Endothelial cell of umbilical vein (primary cell): ENCODE measurements around the gene ARHGEF40. TPM values are rescaled to one million over a fixed set of nuclear protein-coding genes. Genes with fewer than 3 reads are reported as not detected.

Source experiments
- BruUV-seq: library from RNA; stranded (reverse); fragments of 400-500 nt; replicated peaks from 2 replicates; lab custom pipeline; 2021; lab: Mats Ljungman, UMichigan
- CTCF ChIA-PET: fragments of 300-600, 350-600 bp; sonication (Branson Sonifier 250); formaldehyde crosslinking; loops from one replicate; lab custom pipeline; 2021; ENCODE audit warnings: antibody characterized with exemption, inconsistent platforms; lab: Charles Lee
- POLR2A ChIA-PET: fragments of 300-600, 350-600 bp; sonication (Branson Sonifier 250); formaldehyde crosslinking; loops from one replicate; lab custom pipeline; 2021; ENCODE audit warnings: antibody characterized with exemption, inconsistent platforms; lab: Charles Lee
- DNase-seq: peaks from one replicate; pipeline ENCODE4 v3.0.0-alpha.2; 2011; ENCODE audit warnings: low read depth, low spot score
- FAIRE-seq: peaks from 2 replicates; lab custom pipeline; 2011; peaks lifted over from hg19 to GRCh38; lab: Jason Lieb, UNC
- H2AFZ ChIP-seq: 2 replicates; pipeline ENCODE4 v1.6.0; 2012; ENCODE audit warnings: low read depth, low read length, control low read depth, inconsistent platforms
- H3K27ac ChIP-seq: 2 replicates; pipeline ENCODE4 v1.5.1; 2011; ENCODE audit warnings: low read depth, mild to moderate bottlenecking, control low read depth, low read length, moderate library complexity; ENCODE audit not compliant: insufficient read depth
- H3K27me3 ChIP-seq, 2 experiments: 2 replicates each; pipeline versions ENCODE4 v1.6.0 to v1.6.1; 2011; ENCODE audit warnings: low read length in 2 of 2, mixed read lengths in 1 of 2; ENCODE audit not compliant: control insufficient read depth in 2 of 2, insufficient read depth in 2 of 2
- H3K36me3 ChIP-seq, 2 experiments: 2 replicates in 1 of 2; 3 replicates in 1 of 2; pipeline ENCODE4 v1.5.1; 2011; ENCODE audit warnings: low read length in 2 of 2, mild to moderate bottlenecking in 1 of 2, moderate library complexity in 1 of 2; ENCODE audit not compliant: control insufficient read depth in 2 of 2, insufficient read depth in 2 of 2; ENCODE audit errors: extremely low read depth in 1 of 2
- H3K4me1 ChIP-seq: 3 replicates; pipeline ENCODE4 v1.5.1; 2011; ENCODE audit warnings: mild to moderate bottlenecking, low read length; ENCODE audit not compliant: control insufficient read depth, insufficient read depth; ENCODE audit errors: extremely low read depth
- H3K4me2 ChIP-seq: 2 replicates; pipeline ENCODE4 v1.6.1; 2011; ENCODE audit warnings: low read length, control low read depth, mixed read lengths; ENCODE audit not compliant: insufficient read depth
- H3K4me3 ChIP-seq, 3 experiments: fragments of 200-600 bp in 1 of 3; sonication (generic), shearing (Covaris generic) in 1 of 3; replicated peaks in 1 of 3; 2 replicates each; pipeline ENCODE4 v1.5.1; 2011 to 2016; ENCODE audit warnings: control low read depth in 3 of 3, low read length in 3 of 3, mild to moderate bottlenecking in 2 of 3, inconsistent platforms in 1 of 3, low read depth in 1 of 3, moderate library complexity in 1 of 3; ENCODE audit not compliant: insufficient read depth in 1 of 3
- H3K79me2 ChIP-seq: 2 replicates; pipeline ENCODE4 v1.6.0; 2012; ENCODE audit warnings: low read length, inconsistent platforms; ENCODE audit not compliant: control insufficient read depth, insufficient read depth
- H3K9ac ChIP-seq: replicated peaks from 2 replicates; pipeline ENCODE3; 2011; ENCODE audit warnings: low read length, control low read depth; ENCODE audit not compliant: insufficient read depth; ENCODE audit errors: extremely low read depth
- H3K9me1 ChIP-seq: replicated peaks from 3 replicates; pipeline ENCODE4 v1.6.0; 2011; ENCODE audit warnings: mild to moderate bottlenecking, low read length; ENCODE audit not compliant: control insufficient read depth, insufficient read depth; ENCODE audit errors: extremely low read depth
- H3K9me3 ChIP-seq: replicated peaks from 2 replicates; pipeline ENCODE4 v1.5.1; 2012; ENCODE audit warnings: low read length, inconsistent platforms; ENCODE audit not compliant: control insufficient read depth, insufficient read depth
- H4K20me1 ChIP-seq: replicated peaks from 2 replicates; pipeline ENCODE3; 2011; ENCODE audit warnings: mild to moderate bottlenecking, low read length; ENCODE audit not compliant: control insufficient read depth, insufficient read depth; ENCODE audit errors: extremely low read depth
- CTCF ChIP-seq, 2 donors: IDR thresholded peaks; 1 replicate in 1 of 2; 2 replicates in 1 of 2; pipeline ENCODE4 v1.5.1; 2011; ENCODE audit warnings: low read length in 2 of 2, mild to moderate bottlenecking in 2 of 2, moderate library complexity in 2 of 2, control low read depth in 1 of 2, inconsistent platforms in 1 of 2, low read depth in 1 of 2; ENCODE audit not compliant: insufficient read depth in 1 of 2; ENCODE audit errors: extremely low read depth in 1 of 2
- EZH2 ChIP-seq: IDR thresholded peaks from 2 replicates; pipeline ENCODE4 v1.6.1; 2012; ENCODE audit warnings: borderline replicate concordance, low read depth, mild to moderate bottlenecking, moderate library complexity, low read length, inconsistent platforms; ENCODE audit not compliant: severe bottlenecking
- FOS ChIP-seq: IDR thresholded peaks from 2 replicates; pipeline ENCODE4 v1.6.1; 2011; ENCODE audit warnings: mild to moderate bottlenecking, low read length, moderate library complexity, borderline replicate concordance; ENCODE audit not compliant: insufficient read depth
- GATA2 ChIP-seq: IDR thresholded peaks from 2 replicates; pipeline ENCODE4 v1.7.0; 2011; ENCODE audit warnings: low read depth, mild to moderate bottlenecking, moderate library complexity, mixed read lengths, low read length; ENCODE audit not compliant: insufficient read length, insufficient read depth
- JUN ChIP-seq: IDR thresholded peaks from 2 replicates; pipeline ENCODE4 v1.6.1; 2011; ENCODE audit warnings: borderline replicate concordance, low read depth; ENCODE audit not compliant: insufficient read length, insufficient read depth
- MAX ChIP-seq: IDR thresholded peaks from 2 replicates; pipeline ENCODE4 v1.6.1; 2011; ENCODE audit not compliant: insufficient read depth, insufficient read length
- MYC ChIP-seq: IDR thresholded peaks from one replicate; pipeline ENCODE4 v1.6.1; 2011; ENCODE audit warnings: mild to moderate bottlenecking, low read depth, low read length
- POLR2A ChIP-seq: IDR thresholded peaks from 2 replicates; pipeline ENCODE4 v1.6.1; 2012; ENCODE audit warnings: low read depth, mild to moderate bottlenecking, control low read depth, low read length
- POLR2AphosphoS5 ChIP-seq: IDR thresholded peaks from 2 replicates; pipeline ENCODE4 v1.6.1; 2012; ENCODE audit warnings: low read depth, mild to moderate bottlenecking, control low read depth, low read length, moderate library complexity; ENCODE audit not compliant: insufficient read depth
- dilution Hi-C: fragments of 300-500 bp; cut with MboI; formaldehyde crosslinking; loops from one replicate; pipeline ENCODE4 v1.15.0; 2019; ENCODE audit warnings: low sequenced_read_pairs; ENCODE audit not compliant: extremely low pct_ligation_motif_present
- intact Hi-C: fragments of 100-400 bp; cut with micrococcal nuclease; formaldehyde crosslinking; loops from one replicate; pipeline ENCODE4 v1.10.0; 2022
- polyA plus RNA-seq, 4 experiments: library from polyadenylated mRNA; depleted of rRNA in 3 of 4; stranded (reverse) in 3 of 4; unstranded in 1 of 4; fragments of >200 nt; gene quantifications; 2 replicates each; pipeline versions ENCODE4 v1.2.1 to v1.2.3, GENCODE V29; 2011 to 2012; ENCODE audit warnings: missing spikeins in 1 of 4
- total RNA-seq: library from RNA; stranded (reverse); gene quantifications from 2 replicates; pipeline ENCODE4 v1.2.3, GENCODE V29; 2021

Gene ARHGEF40
- total and polyA plus RNA-seq, 2 donors (not counting 3 experiments of a cell fraction or from before 2014, with no cell fraction given) = 2.6 to 19.9 TPM

GRCh38 chr14:21038441-21039422 lies 31.4 kb upstream of the ARHGEF40 start:
- H3K9me3 ChIP-seq = no peaks in the 10 kb centered on the region
- no peak for FAIRE-seq
- TF ChIP-seq GATA2 (no peak), JUN (no peak), MAX (no peak), CTCF (IDR thresholded peaks at IDR 0.05; ENCODE audit: extremely low read depth in 1 of 2, insufficient read depth in 1 of 2, low read depth in 1 of 2, low read length in 2 of 2) (no peak), MYC (no peak), POLR2AphosphoS5 (no peak), POLR2A (no peak), FOS (no peak), EZH2 (no peak)
- ChIA-PET POLR2A (no interaction called here), CTCF (interaction anchor here (1.4 to 7.0 kb wide), 4 partner anchors 23 to 180 kb away, joined by 3 to 214 read pairs (median 18); no protein-coding TSS in a partner anchor)
- H3K79me2 ChIP-seq = no peaks in the 10 kb centered on the region
- no peak overlapping the region for H3K27ac ChIP-seq
- H4K20me1 ChIP-seq = no peaks in the 10 kb centered on the region
- H2AFZ ChIP-seq = peak overlapping the region; percentile 16
- intact Hi-C loops (no loop called here), dilution Hi-C loops (no loop called here)
- H3K4me1 ChIP-seq = peaks cover 4% of the 10 kb centered on the region
- H3K4me3 ChIP-seq = no peak overlapping the region
- peak; percentile 47 for DNase-seq
- no peaks in the 10 kb centered on the region for H3K9me1 ChIP-seq
- peaks cover 13 to 15% of the 10 kb centered on the region in 2 experiments for H3K27me3 ChIP-seq
- H3K9ac ChIP-seq = no peak overlapping the region
- BruUV-seq = no TSS peak
- H3K4me2 ChIP-seq = no peak overlapping the region
- no peaks in the 10 kb centered on the region for H3K36me3 ChIP-seq
